HG03354 (cell line): ENCODE measurements around the gene SIM2.

Experiments used
- ATAC-seq: cut with Tn5 transposase; IDR thresholded peaks from one replicate; pipeline ENCODE4 v1.9.1; 2021; ENCODE audit warnings: mild to moderate bottlenecking; ENCODE audit not compliant: unreplicated experiment, poor library complexity, severe bottlenecking

SIM2 gene

DNA sequence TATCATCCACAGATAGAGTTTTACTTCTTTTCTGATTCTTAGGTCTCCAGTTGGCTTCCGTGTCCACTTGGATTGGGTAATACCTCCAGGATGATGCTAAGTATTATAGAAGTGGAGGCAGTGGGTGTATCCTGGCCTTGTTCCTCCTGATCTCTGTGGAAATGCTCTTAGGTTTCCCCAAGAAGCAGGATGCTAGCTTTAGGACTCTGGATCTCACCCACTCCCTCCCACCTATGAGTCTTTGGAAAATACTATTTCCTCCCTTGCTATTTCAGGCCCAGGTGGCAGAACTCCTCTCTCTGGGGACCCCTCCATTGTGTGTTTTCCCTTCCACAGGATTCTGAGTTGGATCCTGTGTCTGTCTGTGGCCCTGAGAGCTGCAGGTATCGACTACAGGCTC, 86.7 kb downstream of the SIM2 start:
- no peak for ATAC-seq

DNA sequence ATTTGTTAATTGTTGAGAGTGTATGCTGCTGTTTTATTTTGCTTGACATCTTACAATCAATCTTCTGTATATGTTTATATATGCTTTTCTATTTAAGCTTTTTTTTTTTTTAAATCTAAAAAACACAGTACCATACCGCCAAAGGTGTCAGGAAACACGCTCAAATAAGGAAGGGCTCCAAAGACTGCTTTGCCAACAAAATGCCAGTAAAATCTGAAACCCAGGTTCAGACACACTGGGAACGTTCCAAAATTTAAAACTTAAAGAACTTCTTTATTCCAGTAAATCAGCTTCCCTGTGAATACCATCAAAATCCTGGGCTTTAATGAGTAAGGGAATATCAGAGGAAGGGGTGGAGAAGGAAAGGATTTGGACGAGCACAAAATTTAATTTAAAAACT, 87.3 kb downstream of the SIM2 start:
- ATAC-seq: no peak

DNA sequence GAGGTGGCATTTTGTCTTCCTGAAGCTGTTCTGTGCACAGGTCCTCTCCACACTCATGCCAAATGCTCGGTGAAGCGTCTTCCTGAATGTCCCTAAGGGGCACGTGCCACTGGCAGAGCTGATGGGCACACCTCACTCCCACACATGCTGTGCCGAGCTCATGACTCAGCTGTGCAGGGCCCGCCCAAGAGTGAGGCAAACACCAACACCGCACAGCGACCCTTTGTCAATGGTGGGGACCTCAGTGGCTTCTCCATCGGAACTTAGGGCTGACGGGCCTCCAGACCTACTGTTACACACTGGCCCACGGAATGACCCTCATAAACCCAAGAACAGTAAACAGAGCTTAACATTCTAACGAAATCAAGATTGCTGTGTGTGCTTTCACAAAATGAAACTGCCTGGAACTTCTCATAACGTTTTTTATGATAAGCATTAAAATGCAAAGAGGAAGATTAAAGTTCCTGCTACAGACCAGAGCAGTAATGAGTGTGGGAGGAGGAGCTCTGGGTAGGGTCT, 89.3 kb downstream of the SIM2 start:
- ATAC-seq: no peak

DNA sequence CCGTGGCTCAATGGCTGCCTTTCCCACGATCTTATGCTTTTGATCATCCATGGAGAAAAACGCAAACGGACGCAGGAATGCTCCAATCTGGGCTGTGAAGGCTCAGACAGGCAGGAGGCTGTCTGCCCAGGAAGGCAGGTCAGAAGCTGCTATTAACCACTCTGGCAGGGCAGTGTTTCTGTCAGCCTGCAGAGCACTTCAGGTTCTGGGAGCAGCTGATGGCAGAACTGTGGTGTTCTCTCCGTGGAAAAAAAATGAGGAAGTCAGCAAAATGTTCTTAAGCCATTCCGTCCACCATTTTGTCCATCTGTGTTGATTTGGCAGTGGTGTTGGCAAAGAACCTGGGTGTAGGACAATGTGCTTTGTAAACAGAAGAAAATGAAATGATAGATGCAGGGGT, 91.7 kb downstream of the SIM2 start:
- no peak for ATAC-seq

DNA sequence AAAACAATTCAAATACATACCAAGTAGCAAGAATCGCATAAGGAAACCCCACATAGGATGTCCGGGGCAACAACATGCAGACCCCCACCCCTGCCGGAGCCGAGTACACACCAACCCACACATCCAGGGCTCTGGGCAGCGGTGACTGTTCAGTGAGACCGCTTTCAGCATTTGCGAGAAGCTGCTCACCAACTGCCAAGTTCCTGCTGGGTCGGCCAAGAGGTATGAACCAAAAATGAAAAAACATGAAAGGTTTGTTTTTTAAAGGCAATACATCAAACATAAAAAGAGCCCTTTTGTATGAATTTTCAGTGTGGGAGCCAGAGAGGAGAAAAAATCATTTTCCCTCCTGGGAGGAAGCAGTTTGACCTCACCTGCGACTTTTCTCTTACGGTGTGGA, 92.3 kb downstream of the SIM2 start:
- ATAC-seq: no peak

DNA sequence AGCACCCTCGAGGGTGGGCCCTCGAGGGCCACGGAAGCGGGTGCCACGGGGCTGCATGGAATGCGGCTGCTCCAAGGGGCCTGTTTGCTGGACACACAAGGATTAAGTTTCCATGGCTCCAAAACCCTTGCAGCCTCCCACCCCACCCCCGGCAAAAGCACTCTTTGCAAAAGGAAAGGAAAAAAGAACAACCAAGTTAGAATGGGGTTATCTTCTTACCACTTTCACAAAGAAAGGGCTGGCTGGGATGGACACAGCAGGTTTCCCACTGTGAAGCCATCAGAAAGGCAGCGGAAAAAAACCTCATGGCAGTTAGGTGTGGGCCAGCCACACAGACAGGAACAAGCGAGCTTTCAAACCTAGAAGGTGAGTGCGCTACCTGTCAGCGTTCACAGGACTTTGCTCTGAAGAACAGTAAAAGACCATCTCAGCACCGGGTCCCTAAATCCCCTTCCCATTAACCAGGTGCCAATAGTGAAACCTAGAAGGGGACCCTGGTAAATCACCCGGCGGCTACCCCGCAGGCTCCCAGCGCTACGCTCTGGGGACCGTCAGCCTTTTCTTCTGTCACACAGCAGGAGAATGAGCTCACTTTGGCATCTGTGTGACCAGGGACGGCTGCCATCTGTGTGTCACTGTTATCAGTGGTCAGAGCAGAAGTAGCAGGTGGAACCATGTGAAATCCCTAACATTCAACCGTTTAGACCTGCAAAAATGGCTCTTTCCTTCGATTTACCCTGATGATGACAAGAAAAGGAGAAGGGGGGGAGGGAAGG, 93.0 kb downstream of the SIM2 start:
- ATAC-seq: no peak

DNA sequence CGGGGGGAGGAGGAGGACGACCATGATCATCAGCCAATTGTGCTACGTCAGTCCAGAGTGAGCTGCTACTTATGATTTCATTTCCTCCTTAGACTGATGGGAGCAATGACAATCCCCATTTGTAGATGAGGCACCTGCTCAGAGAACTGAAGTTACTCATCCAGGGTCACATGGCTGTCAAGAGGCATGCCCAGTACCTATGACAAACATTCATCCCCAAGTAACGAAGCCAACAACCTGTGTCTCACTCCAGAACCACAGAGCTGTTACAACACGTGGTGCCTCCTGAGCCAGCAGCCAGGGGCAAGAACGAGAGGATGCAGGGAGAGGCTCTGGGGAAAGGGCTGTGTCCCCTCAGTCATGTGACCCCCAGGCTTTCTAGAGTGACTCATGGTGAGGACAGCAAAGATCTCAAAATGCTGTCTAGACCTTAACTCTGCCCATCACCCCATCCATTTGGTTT, 93.6 kb downstream of the SIM2 start:
- ATAC-seq: no peak

DNA sequence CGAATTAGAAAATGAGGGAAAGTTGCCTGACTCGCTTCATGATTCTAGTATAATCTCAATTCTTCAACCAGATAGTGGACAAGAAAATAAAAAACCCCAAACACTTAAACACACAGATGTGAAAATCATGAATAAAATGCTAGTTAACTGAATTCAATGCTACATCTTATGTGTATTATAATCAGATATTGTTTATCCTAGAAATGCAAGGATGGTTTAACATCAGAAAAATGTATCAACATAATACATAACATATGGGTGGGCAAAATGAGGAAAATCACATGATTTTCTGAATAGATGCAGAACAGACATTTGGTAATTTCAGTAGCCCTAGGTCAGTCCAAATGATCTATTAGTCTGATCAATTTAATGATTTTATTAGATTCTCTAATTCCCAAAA, 97.2 kb downstream of the SIM2 start:
- no peak for ATAC-seq

DNA sequence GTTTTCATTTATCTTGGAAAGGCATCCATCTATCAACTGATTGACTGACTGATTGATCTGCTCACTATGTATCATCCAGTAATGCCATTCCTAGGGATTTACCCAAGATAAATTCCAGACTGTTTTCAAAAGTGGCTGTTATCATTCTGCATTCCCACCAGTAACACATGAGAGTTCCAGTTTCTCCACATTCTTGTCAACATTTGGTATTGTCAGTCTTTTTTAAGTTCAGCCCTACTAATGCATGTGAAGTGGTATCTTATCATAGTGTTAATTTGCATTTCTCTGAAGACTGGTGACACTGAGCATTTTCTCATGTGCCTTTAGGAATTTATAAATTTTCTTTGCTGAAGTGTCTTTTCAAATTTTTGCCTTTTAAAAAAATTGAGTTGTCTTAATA, 99.6 kb downstream of the SIM2 start:
- ATAC-seq: no peak
